Transverse colon (tissue), 4 donors: ENCODE results near the gene PDE4C. TPM values are rescaled to one million over a fixed set of nuclear protein-coding genes. Genes with fewer than 3 reads are reported as not detected.
A peak's percentile ranks its signal among the peaks of the same experiment; 100 is the strongest.

Experiments used
- DNase-seq: peaks from one replicate; pipeline ENCODE4 v3.0.0-alpha.2; 2019
- H3K27ac ChIP-seq, 4 donors: fragments of 200-600 bp; sonication (generic); 2 replicates each; pipeline ENCODE4 v1.5.1; 2016 to 2018; ENCODE audit warnings: inconsistent platforms in 4 of 4
- H3K27me3 ChIP-seq: fragments of 200-600 bp; sonication (generic); 2 replicates; pipeline ENCODE4 v1.5.1; 2017; ENCODE audit warnings: inconsistent platforms
- H3K36me3 ChIP-seq, 4 donors: fragments of 200-600 bp; sonication (generic); 2 replicates each; pipeline ENCODE4 v1.5.1; 2017 to 2019; ENCODE audit warnings: inconsistent platforms in 4 of 4
- H3K4me1 ChIP-seq, 4 donors: fragments of 200-600 bp; sonication (generic); 2 replicates each; pipeline ENCODE4 v1.5.1; 2017 to 2020; ENCODE audit warnings: inconsistent platforms in 4 of 4
- H3K4me3 ChIP-seq, 4 donors: fragments of 200-600 bp; sonication (generic); 1 replicate in 1 of 4; 2 replicates in 3 of 4; pipeline versions ENCODE4 v1.5.1 to v1.6.1; 2017 to 2019; ENCODE audit warnings: inconsistent platforms in 4 of 4
- H3K9me3 ChIP-seq, 2 donors: fragments of 200-600 bp; sonication (generic); 2 replicates each; pipeline ENCODE4 v1.5.1; 2017 to 2019; ENCODE audit warnings: inconsistent platforms in 2 of 2
- CTCF ChIP-seq, 5 experiments: fragments of 200-600 bp in 3 of 5; fragments of 450-650 bp in 2 of 5; sonication (generic) in 3 of 5; IDR thresholded peaks; 1 replicate in 2 of 5; 2 replicates in 3 of 5; pipeline ENCODE4 v1.5.1; 2016 to 2017; ENCODE audit warnings: antibody characterized with exemption in 5 of 5, inconsistent platforms in 3 of 5, mild to moderate bottlenecking in 2 of 5, moderate library complexity in 1 of 5
- EP300 ChIP-seq: sonication (generic); formaldehyde crosslinking; IDR thresholded peaks from one replicate; pipeline ENCODE4 v1.6.1; 2017; ENCODE audit warnings: antibody characterized with exemption, low read depth
- POLR2A ChIP-seq: fragments of 450-650 bp; IDR thresholded peaks from one replicate; pipeline ENCODE4 v1.6.1; 2016; ENCODE audit warnings: antibody characterized with exemption, mild to moderate bottlenecking, moderate library complexity
- POLR2AphosphoS5 ChIP-seq, 3 donors: sonication (generic); formaldehyde crosslinking; IDR thresholded peaks; one replicate each; pipeline ENCODE4 v1.6.1; 2016; ENCODE audit warnings: antibody characterized with exemption in 3 of 3
- WGBS, 2 donors: methylation state at CpG; one replicate each; pipeline ENCODE4 v1.1.5; 2018; ENCODE audit warnings: low coverage in 1 of 2; 5-methylcytosine and 5-hydroxymethylcytosine counted together
- in situ Hi-C, 4 donors: fragments of 200-750 bp; cut with MboI; loops; one replicate each; pipeline versions ENCODE4 v1.15.0 to v1.15.1; 2017; ENCODE audit warnings: low sequenced_read_pairs in 3 of 4, low pct_ligation_motif_present in 1 of 4, low pct_unique_long_range_greater_than_20kb in 1 of 4
- intact Hi-C: fragments of 100-400 bp; cut with DNase I; formaldehyde crosslinking; loops from one replicate; pipeline ENCODE4 v1.15.1; 2023; ENCODE audit warnings: low total_unique reads
- total RNA-seq, 4 donors: library from RNA; depleted of rRNA; stranded (reverse); fragments of >200 nt; gene quantifications; one replicate each; pipeline ENCODE4 v1.1.0, GENCODE V29; 2016

The PDE4C gene
- total RNA-seq, 4 donors from 2014 or later: 3.0 to 18.3 (median 7.7) TPM

- H3K27ac ChIP-seq: peak overlapping the region; percentile 87 to 96 (median 92)
- H3K4me1 ChIP-seq: peaks cover 14 to 24% (median 19%) of the 10 kb centered on the region in 4 donors
- peaks cover 0 to 4% (median 0%) of the 10 kb centered on the region in 4 donors for H3K36me3 ChIP-seq
- intact Hi-C loops: no loop called here
- DNase-seq: no peak
- no peak for TF ChIP-seq CTCF (IDR thresholded peaks at IDR 0.05)
- TF ChIP-seq POLR2A: no peak
- TF ChIP-seq EP300: no peak
- TF ChIP-seq POLR2AphosphoS5 (IDR thresholded peaks at IDR 0.05): no peak
- H3K9me3 ChIP-seq: no peaks in the 10 kb centered on the region
- WGBS, 2 donors: 12% methylated on average over 26 of the region's 46 CpGs; no CpG with 5 or more reads in 1 of the 2 donors
- H3K4me3 ChIP-seq: peak overlapping the region; percentile 57 to 88 (median 76)
- in situ Hi-C loops: no loop called here
- H3K27me3 ChIP-seq: no peaks in the 10 kb centered on the region
Observed at GRCh38 chr19:18193388-18194180, 32.7 kb downstream of the PDE4C start.

- DNase-seq: peak; percentile 100
- in situ Hi-C loops: no loop called here
- 0% methylated on average over 8 to 47 of the region's 74 CpGs for WGBS, 2 donors
Observed at GRCh38 chr19:18192673-18193387, 33.4 kb downstream of the PDE4C start, which contains the start of gene MPV17L2. Gene MPV17L2, plus strand, starts transcription at chr19:18193218. Its CDS starts 64 bp downstream, at chr19:18193282.

GRCh38 chr19:18191640-18192062 is 34.6 kb downstream of the PDE4C start:
- intact Hi-C loops (no loop called here), in situ Hi-C loops (no loop called here)
- H3K9me3 ChIP-seq: no peaks in the 10 kb centered on the region
- H3K4me3 ChIP-seq: peak overlapping the region in 3 of 4 donors; percentile 48 to 58 (median 53)
- TF ChIP-seq POLR2AphosphoS5 (IDR thresholded peaks at IDR 0.05) (no peak), EP300 (no peak), POLR2A (no peak), CTCF (IDR thresholded peaks at IDR 0.05) (no peak)
- WGBS, 2 donors: 57% methylated on average over 5 of the region's 5 CpGs; no CpG with 5 or more reads in 1 of the 2 donors
- H3K27me3 ChIP-seq: no peaks in the 10 kb centered on the region
- no peaks in the 10 kb centered on the region for H3K36me3 ChIP-seq
- peak; percentile 22 for DNase-seq
- peak overlapping the region; percentile 92 to 100 (median 95) for H3K27ac ChIP-seq
- peaks cover 14 to 24% (median 19%) of the 10 kb centered on the region in 4 donors for H3K4me1 ChIP-seq

More at GRCh38 chr19:18192673-18193387, 33.4 kb downstream of the PDE4C start, which contains the start of gene MPV17L2:
- TF ChIP-seq CTCF (IDR thresholded peaks at IDR 0.05) (no peak), POLR2AphosphoS5 (IDR thresholded peaks at IDR 0.05) (peak; percentile 94 to 98 (median 98)), POLR2A (peak; percentile 88)
- Histone ChIP-seq H3K4me3 (peak within 1 kb of the TSS; percentile 58 to 88 (median 76)), H3K4me1 (peaks cover 14 to 24% (median 19%) of the 10 kb centered on the region in 4 donors), H3K36me3 (no peaks in the 10 kb centered on the region), H3K27me3 (no peaks in the 10 kb centered on the region), H3K9me3 (no peaks in the 10 kb centered on the region), H3K27ac (peak within 1 kb of the TSS; percentile 93 to 100 (median 96))
- intact Hi-C loops: no loop called here

GRCh38 chr19:18190278-18190677 is 36.0 kb downstream of the PDE4C start:
- Histone ChIP-seq H3K4me3 (no peak overlapping the region), H3K27me3 (no peaks in the 10 kb centered on the region), H3K27ac (no peak overlapping the region), H3K9me3 (no peaks in the 10 kb centered on the region), H3K4me1 (peaks cover 14 to 24% (median 19%) of the 10 kb centered on the region in 4 donors), H3K36me3 (no peaks in the 10 kb centered on the region)
- no peak for TF ChIP-seq POLR2A
- TF ChIP-seq EP300: no peak
- no peak for TF ChIP-seq CTCF (IDR thresholded peaks at IDR 0.05)
- no peak for TF ChIP-seq POLR2AphosphoS5 (IDR thresholded peaks at IDR 0.05)
- in situ Hi-C loops: no loop called here
- 90% methylated on average over 2 to 4 of the region's 4 CpGs for WGBS, 2 donors
- no peak for DNase-seq
- intact Hi-C loops: no loop called here
